Activated naive CD8-positive, alpha-beta T cell treated with anti-CD3 and anti-CD28 coated beads for 36 hours (primary cell): Measurements from ENCODE around the gene NEB. TPM values are rescaled to one million over a fixed set of nuclear protein-coding genes. Genes with fewer than 3 reads are reported as not detected.
"Not testable (repeated sequence)": the region's sequence is repeated elsewhere in the genome, so short reads cannot be mapped to it uniquely, and the experiment has no call there.

Experiments used
- DNase-seq: peaks from one replicate; pipeline ENCODE4 v3.0.0; 2021
- H3K27ac Mint-ChIP-seq: one replicate; pipeline ENCODE4 v1.8.0; 2022; ENCODE audit warnings: mild to moderate bottlenecking, moderate library complexity, mixed read lengths
- H3K27me3 Mint-ChIP-seq: one replicate; pipeline ENCODE4 v1.8.0; 2022; ENCODE audit warnings: mild to moderate bottlenecking, mixed read lengths
- H3K36me3 Mint-ChIP-seq: one replicate; pipeline ENCODE4 v1.8.0; 2021; ENCODE audit warnings: mild to moderate bottlenecking, mixed read lengths
- H3K4me1 Mint-ChIP-seq: one replicate; pipeline ENCODE4 v1.8.0; 2021; ENCODE audit warnings: mixed read lengths
- H3K4me3 Mint-ChIP-seq: one replicate; pipeline ENCODE4 v1.8.0; 2022; ENCODE audit warnings: mild to moderate bottlenecking, moderate library complexity, mixed read lengths
- H3K9me3 Mint-ChIP-seq: one replicate; pipeline ENCODE4 v1.8.0; 2022; ENCODE audit warnings: mixed read lengths
- total RNA-seq, 2 experiments: library from RNA; stranded (reverse); gene quantifications; one replicate each; pipeline ENCODE4 v1.2.3, GENCODE V29; 2021

Gene NEB
- total RNA-seq, 2 experiments from 2014 or later, result 0.06 to 0.20 TPM

DNA sequence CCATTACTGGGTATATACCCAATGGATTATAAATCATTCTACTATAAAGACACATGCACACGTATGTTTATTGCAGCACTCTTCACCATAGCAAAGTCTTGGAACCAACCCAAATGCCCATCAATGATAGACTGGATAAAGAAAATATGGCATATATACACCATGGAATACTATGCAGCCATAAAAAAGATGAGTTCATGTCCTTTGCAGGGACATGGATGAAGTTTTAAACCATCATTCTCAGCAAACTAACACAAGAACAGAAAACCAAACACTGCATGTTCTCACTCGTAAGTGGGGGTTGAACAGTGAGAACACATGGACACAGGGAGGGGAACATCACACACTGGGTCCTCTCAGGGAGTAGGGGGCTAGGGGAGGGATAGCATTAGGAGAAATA, 174.8 kb downstream of the NEB start:
- peaks cover 11% of the 10 kb centered on the region for H3K9me3 Mint-ChIP-seq
- not testable (repeated sequence) for H3K4me1 Mint-ChIP-seq, H3K4me3 Mint-ChIP-seq, H3K27ac Mint-ChIP-seq, DNase-seq, H3K27me3 Mint-ChIP-seq, H3K36me3 Mint-ChIP-seq

DNA sequence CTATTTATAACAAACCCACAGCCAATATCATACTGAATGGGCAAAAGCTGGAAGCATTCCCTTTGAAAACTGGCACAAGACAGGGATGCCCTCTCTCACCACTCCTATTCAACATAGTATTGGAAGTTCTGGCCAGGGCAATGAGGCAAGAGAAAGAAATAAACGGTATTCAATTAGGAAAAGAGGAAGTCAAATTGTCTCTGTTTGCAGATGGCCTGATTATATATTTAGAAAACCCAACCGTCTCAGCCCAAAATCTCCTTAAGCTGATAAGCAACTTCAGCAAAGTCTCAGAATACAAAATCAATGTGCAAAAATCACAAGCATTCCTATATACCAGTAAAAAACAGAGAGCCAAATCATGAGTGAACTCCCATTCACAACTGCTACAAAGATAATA, 176.4 kb downstream of the NEB start:
- not testable (repeated sequence) for H3K27ac Mint-ChIP-seq, H3K4me3 Mint-ChIP-seq, DNase-seq, H3K27me3 Mint-ChIP-seq, H3K4me1 Mint-ChIP-seq, H3K36me3 Mint-ChIP-seq
- H3K9me3 Mint-ChIP-seq, result peaks cover 11% of the 10 kb centered on the region

DNA sequence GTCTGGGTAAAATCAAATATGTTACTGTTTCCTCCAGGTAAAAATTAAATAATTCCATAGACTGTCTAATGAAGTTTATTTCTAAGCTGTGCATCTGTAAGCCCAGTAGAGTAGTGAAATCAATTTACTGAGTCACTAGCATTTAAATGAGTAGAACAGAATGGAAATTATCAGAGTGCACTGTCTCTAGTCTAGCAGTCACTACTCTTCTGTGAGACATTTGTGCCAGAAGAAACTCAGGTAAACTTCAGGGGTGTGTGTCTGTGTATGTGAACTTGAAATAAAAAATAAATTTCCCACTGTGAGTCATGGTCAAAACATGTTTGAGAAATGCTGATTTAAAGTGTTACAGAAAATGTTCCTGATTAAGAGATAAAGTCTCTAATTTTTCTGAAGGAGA, 178.2 kb downstream of the NEB start:
- H3K9me3 Mint-ChIP-seq, result peaks cover 11% of the 10 kb centered on the region
- no peak overlapping the region for H3K4me3 Mint-ChIP-seq
- H3K27me3 Mint-ChIP-seq, result no peaks in the 10 kb centered on the region
- H3K27ac Mint-ChIP-seq, result no peak overlapping the region
- DNase-seq, result no peak
- H3K4me1 Mint-ChIP-seq, result no peaks in the 10 kb centered on the region
- peaks cover 9% of the 10 kb centered on the region for H3K36me3 Mint-ChIP-seq

DNA sequence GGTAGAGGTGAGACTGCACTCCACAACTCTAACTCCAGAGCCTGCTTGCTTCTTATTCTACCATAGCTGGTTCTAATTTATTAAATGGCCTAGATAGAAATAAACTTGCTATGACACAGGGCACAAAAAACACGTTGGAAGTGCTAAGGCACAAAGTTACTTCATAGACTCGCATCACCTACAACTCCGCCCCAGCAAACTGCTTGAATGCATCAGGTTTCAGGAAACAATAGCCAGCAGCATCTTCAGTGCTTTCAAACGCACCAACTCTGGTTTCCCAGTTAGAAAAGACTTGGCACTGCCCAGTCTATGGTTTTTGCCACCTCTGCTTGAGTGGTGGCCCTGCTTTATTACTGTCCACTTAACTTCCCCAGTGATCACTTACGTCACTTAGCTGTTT, 182.0 kb downstream of the NEB start:
- Mint-ChIP-seq H3K27ac (no peak overlapping the region), H3K36me3 (peaks cover 9% of the 10 kb centered on the region), H3K4me3 (no peak overlapping the region), H3K9me3 (peaks cover 3% of the 10 kb centered on the region), H3K4me1 (no peaks in the 10 kb centered on the region), H3K27me3 (no peaks in the 10 kb centered on the region)
- DNase-seq, result no peak

DNA sequence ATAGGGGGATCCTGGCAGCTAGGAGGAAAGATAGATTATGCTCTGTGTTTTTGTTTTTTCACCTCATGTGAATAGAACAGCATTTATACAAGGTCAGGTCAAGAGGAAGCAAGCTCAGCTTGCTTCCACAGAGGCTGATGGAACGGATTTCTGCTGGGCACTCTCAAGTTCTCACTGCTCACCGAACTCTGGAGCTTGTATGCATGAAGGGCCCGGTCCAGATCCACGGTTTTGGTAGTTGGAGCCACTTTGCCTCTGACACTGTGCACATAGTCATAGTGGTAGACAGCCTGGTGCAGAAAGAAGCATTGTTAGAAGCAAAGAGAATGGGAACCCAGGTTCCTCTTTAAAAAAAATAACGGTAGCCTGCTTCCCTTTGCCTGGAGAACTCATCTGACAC, 182.7 kb downstream of the NEB start:
- Mint-ChIP-seq H3K36me3 (peaks cover 9% of the 10 kb centered on the region), H3K4me1 (no peaks in the 10 kb centered on the region), H3K27ac (no peak overlapping the region), H3K4me3 (no peak overlapping the region), H3K27me3 (no peaks in the 10 kb centered on the region), H3K9me3 (no peaks in the 10 kb centered on the region)
- no peak for DNase-seq

DNA sequence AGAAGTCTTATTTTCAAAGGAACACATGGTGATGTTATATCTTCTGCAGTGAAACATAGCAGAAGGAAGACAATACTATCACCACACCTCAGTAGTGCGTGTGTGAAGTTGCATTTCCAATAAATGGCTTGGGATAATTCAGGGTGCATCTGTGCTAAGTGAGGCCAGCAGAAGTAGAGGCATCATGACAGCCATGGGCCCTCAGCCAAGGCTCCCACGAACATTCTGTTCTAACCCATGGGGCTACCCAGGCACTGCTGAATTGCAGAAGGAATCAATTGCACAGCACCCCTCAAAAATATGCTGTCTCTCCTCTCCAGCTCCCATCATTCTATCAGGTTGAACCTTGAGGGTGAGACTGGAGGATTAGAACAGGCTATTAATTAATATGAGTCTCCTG, 185.1 kb downstream of the NEB start:
- H3K27ac Mint-ChIP-seq, result no peak overlapping the region
- H3K9me3 Mint-ChIP-seq, result no peaks in the 10 kb centered on the region
- no peaks in the 10 kb centered on the region for H3K27me3 Mint-ChIP-seq
- H3K4me1 Mint-ChIP-seq, result no peaks in the 10 kb centered on the region
- H3K36me3 Mint-ChIP-seq, result peaks cover 9% of the 10 kb centered on the region
- H3K4me3 Mint-ChIP-seq, result no peak overlapping the region
- DNase-seq, result no peak

DNA sequence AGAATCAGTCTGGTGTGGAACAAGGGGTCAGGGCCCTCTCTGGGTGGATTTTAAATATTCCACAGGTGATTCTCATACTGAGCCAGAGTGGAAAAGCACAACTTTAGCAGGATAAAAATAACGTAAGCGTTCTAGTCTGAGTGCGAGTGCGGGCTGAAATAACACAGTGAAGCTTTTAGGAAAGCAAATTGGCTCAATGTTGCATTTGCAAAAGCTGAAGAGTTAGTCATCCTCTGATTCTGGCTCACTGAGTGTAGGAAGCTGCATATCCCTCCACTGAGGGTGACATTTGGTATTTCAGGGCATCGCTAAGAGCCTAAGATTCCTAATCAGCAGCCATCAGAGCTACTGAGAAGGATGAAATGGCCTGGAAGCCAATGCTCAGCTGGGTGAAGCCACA, 189.8 kb downstream of the NEB start:
- Mint-ChIP-seq H3K27me3 (no peaks in the 10 kb centered on the region), H3K9me3 (no peaks in the 10 kb centered on the region), H3K4me1 (no peaks in the 10 kb centered on the region), H3K4me3 (no peak overlapping the region), H3K27ac (no peak overlapping the region), H3K36me3 (no peaks in the 10 kb centered on the region)
- no peak for DNase-seq

DNA sequence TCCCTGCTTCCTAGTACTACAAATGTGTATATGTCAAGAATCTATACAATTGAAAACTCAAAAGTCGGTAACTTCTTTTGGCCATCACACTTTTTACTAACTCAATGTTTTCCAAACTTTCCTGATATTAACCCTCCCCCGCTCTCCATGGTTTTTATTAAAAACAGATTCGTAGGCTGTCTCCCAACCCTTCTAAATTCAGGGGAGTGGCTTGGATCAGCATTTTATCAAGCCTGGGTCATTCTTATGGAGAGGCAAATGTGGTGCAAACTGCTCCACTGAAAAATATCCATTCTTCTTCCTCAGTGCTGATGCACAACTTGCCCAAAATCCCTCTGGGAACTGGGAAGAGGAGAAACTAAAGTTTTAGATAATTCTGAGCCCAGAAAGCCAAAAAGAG, 190.4 kb downstream of the NEB start:
- no peak for DNase-seq
- Mint-ChIP-seq H3K36me3 (no peaks in the 10 kb centered on the region), H3K27me3 (no peaks in the 10 kb centered on the region), H3K4me1 (no peaks in the 10 kb centered on the region), H3K4me3 (no peak overlapping the region), H3K9me3 (no peaks in the 10 kb centered on the region), H3K27ac (no peak overlapping the region)

DNA sequence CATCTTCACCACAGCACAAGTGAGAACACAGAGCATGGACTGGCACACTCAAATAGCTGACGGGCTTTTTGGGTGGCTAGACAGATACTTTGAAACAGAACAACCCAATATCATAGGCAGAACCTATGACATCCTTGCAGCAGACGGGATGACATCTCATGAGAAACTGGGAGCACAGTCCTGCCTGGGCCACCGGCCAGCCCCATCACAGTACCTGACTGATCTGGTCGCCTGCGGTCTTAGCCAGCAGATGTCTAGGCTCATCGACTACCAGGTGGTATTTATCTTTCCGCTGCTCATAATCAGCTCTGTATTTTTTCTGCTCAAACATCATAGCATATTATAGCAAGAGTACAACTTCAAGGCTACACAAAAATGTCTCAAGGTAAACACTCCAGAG, 200.3 kb downstream of the NEB start:
- Mint-ChIP-seq H3K36me3 (peaks cover 1% of the 10 kb centered on the region), H3K27ac (no peak overlapping the region), H3K4me1 (no peaks in the 10 kb centered on the region), H3K27me3 (no peaks in the 10 kb centered on the region), H3K4me3 (no peak overlapping the region), H3K9me3 (no peaks in the 10 kb centered on the region)
- no peak for DNase-seq

DNA sequence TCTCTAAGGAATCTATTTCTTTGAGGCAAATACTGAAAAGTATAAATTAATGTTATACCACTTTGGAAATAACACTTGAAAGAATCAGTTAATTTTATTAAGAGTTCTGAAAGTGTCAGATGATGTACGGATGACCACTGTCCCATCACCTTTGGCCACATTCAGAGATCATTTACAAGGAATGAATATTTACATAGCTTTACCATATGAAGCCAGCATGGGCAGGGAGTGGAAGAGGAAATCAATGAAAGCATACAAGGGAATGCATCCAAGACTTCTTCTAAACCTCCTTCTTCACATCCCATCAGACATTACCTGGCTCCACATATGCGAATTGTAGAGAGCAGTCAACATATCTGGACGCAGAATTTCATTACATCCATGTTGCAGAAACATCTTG, 201.1 kb downstream of the NEB start:
- no peaks in the 10 kb centered on the region for H3K9me3 Mint-ChIP-seq
- no peaks in the 10 kb centered on the region for H3K27me3 Mint-ChIP-seq
- H3K36me3 Mint-ChIP-seq, result peaks cover 1% of the 10 kb centered on the region
- no peak overlapping the region for H3K4me3 Mint-ChIP-seq
- DNase-seq, result no peak
- H3K27ac Mint-ChIP-seq, result no peak overlapping the region
- no peaks in the 10 kb centered on the region for H3K4me1 Mint-ChIP-seq

DNA sequence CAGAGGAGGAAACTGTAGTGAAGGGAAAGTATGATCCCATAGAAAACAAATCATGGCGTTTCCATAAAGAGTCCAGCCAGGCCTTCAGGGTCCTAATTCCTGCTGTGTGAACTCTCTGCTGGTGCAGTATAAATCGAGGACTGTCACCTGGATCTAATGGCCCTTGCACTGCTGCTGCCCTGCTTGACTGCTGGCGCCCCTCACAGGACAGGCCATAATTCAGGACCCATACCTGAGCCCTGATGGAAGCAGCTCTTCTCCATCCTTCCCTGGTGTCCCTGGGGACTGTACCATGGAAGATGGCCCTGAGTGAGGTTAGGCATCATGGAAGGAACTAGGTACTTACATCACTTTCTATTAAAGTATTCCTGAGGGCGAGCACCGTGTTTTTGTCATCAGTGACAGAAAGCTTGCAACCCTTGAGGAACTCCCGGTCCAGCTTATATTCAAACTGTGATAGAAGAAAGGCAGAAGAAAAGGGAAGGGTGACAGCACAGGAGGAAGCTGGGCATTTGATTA, 207.6 kb downstream of the NEB start:
- no peaks in the 10 kb centered on the region for H3K27me3 Mint-ChIP-seq
- no peaks in the 10 kb centered on the region for H3K9me3 Mint-ChIP-seq
- no peak for DNase-seq
- no peak overlapping the region for H3K27ac Mint-ChIP-seq
- H3K4me3 Mint-ChIP-seq, result no peak overlapping the region
- H3K36me3 Mint-ChIP-seq, result no peaks in the 10 kb centered on the region
- H3K4me1 Mint-ChIP-seq, result no peaks in the 10 kb centered on the region

DNA sequence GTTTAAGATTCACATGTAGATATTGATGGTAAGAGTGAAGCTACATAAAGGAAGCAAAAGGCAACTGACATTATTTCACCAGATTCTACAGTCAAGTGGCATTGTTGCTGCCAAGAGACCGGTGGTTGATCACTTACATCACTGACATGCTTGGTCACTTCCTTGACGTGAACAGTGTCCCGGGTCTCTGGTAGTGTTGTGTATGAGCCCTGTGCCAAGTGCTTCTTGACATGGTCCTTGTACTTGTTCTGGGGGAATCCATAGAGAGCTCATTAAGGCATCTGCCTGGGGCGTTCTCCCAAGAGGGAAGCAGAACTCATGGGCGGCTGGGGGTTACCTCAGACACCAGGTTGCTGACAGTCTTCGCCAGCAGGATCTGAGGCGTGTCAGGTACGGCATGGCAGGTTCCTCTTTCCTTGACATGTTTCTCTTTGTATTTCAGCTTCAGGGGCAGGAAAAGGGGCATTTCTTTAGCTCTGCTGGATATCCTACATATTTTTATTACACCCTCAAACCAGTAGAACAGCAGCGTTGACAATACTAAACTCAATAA, 208.4 kb downstream of the NEB start:
- no peak for DNase-seq
- no peaks in the 10 kb centered on the region for H3K36me3 Mint-ChIP-seq

DNA sequence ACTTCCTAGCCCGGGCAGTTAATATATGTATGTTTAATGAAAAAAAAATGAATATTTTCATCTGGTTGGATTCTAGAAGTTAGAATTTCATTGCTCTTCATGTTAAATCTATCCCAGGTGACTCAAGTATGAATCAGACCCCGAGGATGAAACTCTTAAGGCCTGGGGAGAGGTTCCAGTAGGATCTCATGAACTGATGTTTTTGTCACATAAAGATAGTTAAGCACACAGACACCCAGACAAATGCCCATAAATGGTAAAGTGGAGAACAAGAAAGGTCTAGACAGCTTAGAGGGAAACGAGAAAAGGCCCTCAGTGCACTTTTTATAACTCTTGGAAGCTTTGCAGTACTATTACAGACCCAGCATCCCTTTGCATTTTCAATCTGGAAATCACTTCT, 210.4 kb downstream of the NEB start:
- Mint-ChIP-seq H3K9me3 (no peaks in the 10 kb centered on the region), H3K4me1 (no peaks in the 10 kb centered on the region), H3K36me3 (no peaks in the 10 kb centered on the region), H3K27me3 (no peaks in the 10 kb centered on the region), H3K4me3 (no peak overlapping the region), H3K27ac (no peak overlapping the region)
- no peak for DNase-seq

More for the DNA sequence above, 208.4 kb downstream of the NEB start:
- Mint-ChIP-seq H3K27ac (no peak overlapping the region), H3K4me1 (no peaks in the 10 kb centered on the region), H3K27me3 (no peaks in the 10 kb centered on the region), H3K9me3 (no peaks in the 10 kb centered on the region), H3K4me3 (no peak overlapping the region)

DNA sequence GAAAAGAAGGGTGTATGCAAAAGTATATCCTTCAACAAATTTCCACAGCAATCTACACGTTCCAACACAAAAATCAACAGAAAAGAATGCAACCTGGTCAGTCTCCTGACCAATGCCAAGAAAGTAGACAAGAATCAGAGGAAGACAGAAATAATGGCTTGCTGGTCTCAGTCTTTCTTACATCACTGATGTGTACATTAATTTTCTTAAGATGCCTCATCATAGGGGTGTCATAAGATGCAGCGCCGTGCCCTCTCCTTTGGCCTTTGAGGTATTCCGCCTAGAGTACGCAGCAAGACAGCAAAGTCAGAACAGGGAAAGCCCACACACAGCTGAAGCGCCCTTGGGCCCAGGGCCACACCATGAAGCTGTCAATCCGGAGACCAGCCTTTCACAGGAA, 211.7 kb downstream of the NEB start:
- no peak overlapping the region for H3K27ac Mint-ChIP-seq
- no peaks in the 10 kb centered on the region for H3K9me3 Mint-ChIP-seq
- H3K27me3 Mint-ChIP-seq, result no peaks in the 10 kb centered on the region
- DNase-seq, result no peak
- H3K36me3 Mint-ChIP-seq, result no peaks in the 10 kb centered on the region
- H3K4me3 Mint-ChIP-seq, result no peak overlapping the region
- no peaks in the 10 kb centered on the region for H3K4me1 Mint-ChIP-seq

DNA sequence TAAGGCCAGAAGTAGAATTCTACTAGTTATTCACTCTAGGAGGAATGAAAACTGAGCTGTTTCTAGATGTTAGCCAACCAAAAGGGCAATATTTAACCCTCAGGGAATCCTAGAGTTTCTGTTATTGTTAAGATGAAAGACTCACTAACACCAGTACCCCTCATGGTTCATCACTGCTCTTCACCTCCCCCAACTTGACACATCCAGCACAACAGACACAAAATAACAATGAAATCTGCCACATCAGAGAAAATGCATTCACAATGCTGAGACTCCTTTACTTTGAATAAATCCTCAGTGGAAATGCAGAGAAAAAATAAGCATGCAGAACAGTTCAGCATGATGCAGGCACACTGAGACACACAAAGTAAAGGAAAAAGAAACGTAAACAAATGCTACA, 213.3 kb downstream of the NEB start:
- Mint-ChIP-seq H3K27ac (no peak overlapping the region), H3K36me3 (no peaks in the 10 kb centered on the region), H3K4me1 (no peaks in the 10 kb centered on the region), H3K4me3 (no peak overlapping the region), H3K9me3 (no peaks in the 10 kb centered on the region), H3K27me3 (no peaks in the 10 kb centered on the region)
- no peak for DNase-seq

DNA sequence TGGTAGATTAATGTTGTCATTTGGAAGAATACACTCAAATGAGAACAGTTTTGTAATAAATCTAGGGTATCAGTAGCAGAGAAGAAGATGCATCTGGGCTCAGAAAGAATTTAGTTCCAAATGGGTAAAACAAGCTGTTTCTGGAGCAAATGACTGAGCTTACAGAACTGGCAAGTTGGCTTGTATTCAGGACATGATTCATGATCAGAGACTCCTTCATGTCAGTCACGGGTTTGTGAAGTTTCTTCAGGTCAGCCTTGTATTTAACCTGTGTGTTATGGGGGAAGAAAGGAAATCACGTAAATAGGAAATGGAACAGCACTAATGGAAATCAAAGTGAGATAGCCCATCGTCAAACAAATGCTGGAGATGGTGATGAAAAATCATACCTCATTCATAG, 215.5 kb downstream of the NEB start:
- no peak overlapping the region for H3K27ac Mint-ChIP-seq

DNA sequence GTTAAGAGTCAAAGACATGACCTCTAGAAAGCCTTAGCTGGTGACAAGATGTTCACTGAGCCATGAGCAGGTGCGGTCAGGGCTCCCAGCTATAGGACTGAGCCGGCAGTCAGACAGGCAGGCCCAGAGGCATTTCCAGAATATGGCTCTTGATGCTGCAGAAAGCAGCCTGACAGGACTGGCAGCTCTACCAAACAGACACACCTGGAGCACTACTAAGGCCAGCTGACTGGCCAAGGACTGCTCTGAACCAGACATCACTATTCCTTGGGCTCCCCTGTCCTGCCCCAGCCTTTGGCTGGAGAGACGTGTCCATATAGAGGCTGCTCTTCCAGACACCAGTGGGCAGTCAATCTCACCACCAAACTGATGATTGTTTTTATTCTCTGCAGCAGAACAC, 225.8 kb downstream of the NEB start:
- no peak overlapping the region for H3K4me3 Mint-ChIP-seq
- peaks cover 11% of the 10 kb centered on the region for H3K36me3 Mint-ChIP-seq
- DNase-seq, result no peak
- no peak overlapping the region for H3K27ac Mint-ChIP-seq
- H3K27me3 Mint-ChIP-seq, result no peaks in the 10 kb centered on the region
- no peaks in the 10 kb centered on the region for H3K4me1 Mint-ChIP-seq
- H3K9me3 Mint-ChIP-seq, result no peaks in the 10 kb centered on the region

More for the DNA sequence above, 215.5 kb downstream of the NEB start:
- Mint-ChIP-seq H3K9me3 (no peaks in the 10 kb centered on the region), H3K4me1 (no peaks in the 10 kb centered on the region), H3K36me3 (peaks cover 3% of the 10 kb centered on the region), H3K27me3 (no peaks in the 10 kb centered on the region), H3K4me3 (no peak overlapping the region)
- DNase-seq, result no peak
